Measurements from ENCODE around the gene ZNF747. TPM values are rescaled to one million over a fixed set of nuclear protein-coding genes. Genes with fewer than 3 reads are reported as not detected.

Gene ZNF747
- total RNA-seq, 1 experiment from 2014 or later, result 10.6 TPM

DNA sequence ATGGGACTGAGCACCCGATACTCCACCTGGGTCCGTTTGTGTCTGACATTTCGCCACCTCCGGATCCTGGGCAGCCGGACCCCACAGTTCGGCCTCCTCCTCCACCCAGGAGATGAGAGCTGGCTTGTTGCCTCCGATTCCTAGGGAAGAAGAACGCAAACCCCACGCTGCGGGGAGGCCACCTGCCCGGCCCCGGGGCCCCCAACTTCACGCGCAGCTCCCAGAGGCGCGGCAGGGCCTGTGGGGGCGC, 23.0 kb upstream of the ZNF747 start:
- Histone ChIP-seq H3K4me1 (ENCODE audit: insufficient read depth, low read length, poor library complexity, severe bottlenecking) (no peaks in the 10 kb centered on the region), H3K27ac (ENCODE audit: low read depth, low read length, poor library complexity, severe bottlenecking) (peak overlapping the region; percentile 95), H3K27me3 (replicated peaks; ENCODE audit: insufficient read depth, low read depth, low read length, poor library complexity) (no peaks in the 10 kb centered on the region), H3K4me3 (ENCODE audit: low read depth, low read length, poor library complexity, severe bottlenecking) (peak overlapping the region; percentile 95), H3K36me3 (ENCODE audit: insufficient read depth, low read length, poor library complexity, severe bottlenecking) (peaks cover 33% of the 10 kb centered on the region), H3K9me3 (ENCODE audit: low read depth, low read length, poor library complexity, severe bottlenecking) (no peaks in the 10 kb centered on the region)
- intact Hi-C loops (cut with micrococcal nuclease; ENCODE audit: unreplicated experiment), result no loop called here
- no peak for DNase-seq (ENCODE audit: low spot score)
- no TSS peak for BruUV-seq (replicated peaks)
- TF ChIP-seq, protein P1, sequence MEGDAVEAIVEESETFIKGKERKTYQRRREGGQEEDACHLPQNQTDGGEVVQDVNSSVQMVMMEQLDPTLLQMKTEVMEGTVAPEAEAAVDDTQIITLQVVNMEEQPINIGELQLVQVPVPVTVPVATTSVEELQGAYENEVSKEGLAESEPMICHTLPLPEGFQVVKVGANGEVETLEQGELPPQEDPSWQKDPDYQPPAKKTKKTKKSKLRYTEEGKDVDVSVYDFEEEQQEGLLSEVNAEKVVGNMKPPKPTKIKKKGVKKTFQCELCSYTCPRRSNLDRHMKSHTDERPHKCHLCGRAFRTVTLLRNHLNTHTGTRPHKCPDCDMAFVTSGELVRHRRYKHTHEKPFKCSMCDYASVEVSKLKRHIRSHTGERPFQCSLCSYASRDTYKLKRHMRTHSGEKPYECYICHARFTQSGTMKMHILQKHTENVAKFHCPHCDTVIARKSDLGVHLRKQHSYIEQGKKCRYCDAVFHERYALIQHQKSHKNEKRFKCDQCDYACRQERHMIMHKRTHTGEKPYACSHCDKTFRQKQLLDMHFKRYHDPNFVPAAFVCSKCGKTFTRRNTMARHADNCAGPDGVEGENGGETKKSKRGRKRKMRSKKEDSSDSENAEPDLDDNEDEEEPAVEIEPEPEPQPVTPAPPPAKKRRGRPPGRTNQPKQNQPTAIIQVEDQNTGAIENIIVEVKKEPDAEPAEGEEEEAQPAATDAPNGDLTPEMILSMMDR (conservative IDR thresholded peaks at IDR 0.05; ENCODE audit: low read depth, low read length), result no peak
- TF ChIP-seq EZH2 (IDR thresholded peaks at IDR 0.05; ENCODE audit: borderline replicate concordance, low read depth, low read length, poor library complexity, severe bottlenecking), result no peak
- ChIA-PET POLR2A (ENCODE audit: low non-redundant PET) (no interaction called here), CTCF (no interaction called here)

DNA sequence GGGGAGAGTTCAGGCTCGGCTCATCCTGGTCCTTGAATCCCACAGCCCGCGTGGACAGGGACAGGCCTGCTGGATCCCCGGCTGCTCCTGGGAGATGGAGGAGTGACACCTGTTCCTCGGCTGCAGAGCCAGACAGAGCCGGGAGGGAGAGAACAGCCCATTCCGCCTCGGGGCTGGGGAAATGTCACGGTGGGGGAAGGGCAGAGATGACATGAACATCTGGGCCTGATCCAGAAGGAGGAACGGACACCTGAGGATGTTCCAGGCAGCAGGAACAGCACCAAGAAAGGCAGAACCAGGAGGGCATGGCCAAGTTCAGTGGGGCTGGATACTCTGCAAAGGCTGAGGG, 21.4 kb upstream of the ZNF747 start:
- no peak overlapping the region for H3K4me3 ChIP-seq (ENCODE audit: low read depth, low read length, poor library complexity, severe bottlenecking)
- H3K27ac ChIP-seq (ENCODE audit: low read depth, low read length, poor library complexity, severe bottlenecking), result no peak overlapping the region
- TF ChIP-seq, protein P1 (conservative IDR thresholded peaks at IDR 0.05; ENCODE audit: low read depth, low read length), result no peak
- no peak for TF ChIP-seq EZH2 (IDR thresholded peaks at IDR 0.05; ENCODE audit: borderline replicate concordance, low read depth, low read length, poor library complexity, severe bottlenecking)
- H3K27me3 ChIP-seq (replicated peaks; ENCODE audit: insufficient read depth, low read depth, low read length, poor library complexity), result no peaks in the 10 kb centered on the region
- POLR2A ChIA-PET (ENCODE audit: low non-redundant PET), result no interaction called here
- H3K4me1 ChIP-seq (ENCODE audit: insufficient read depth, low read length, poor library complexity, severe bottlenecking), result no peaks in the 10 kb centered on the region
- DNase-seq (ENCODE audit: low spot score), result no peak
- CTCF ChIA-PET, result no interaction called here
- H3K36me3 ChIP-seq (ENCODE audit: insufficient read depth, low read length, poor library complexity, severe bottlenecking), result peaks cover 33% of the 10 kb centered on the region
- intact Hi-C loops (cut with micrococcal nuclease; ENCODE audit: unreplicated experiment), result no loop called here
- BruUV-seq (replicated peaks), result no TSS peak
- no peaks in the 10 kb centered on the region for H3K9me3 ChIP-seq (ENCODE audit: low read depth, low read length, poor library complexity, severe bottlenecking)

DNA sequence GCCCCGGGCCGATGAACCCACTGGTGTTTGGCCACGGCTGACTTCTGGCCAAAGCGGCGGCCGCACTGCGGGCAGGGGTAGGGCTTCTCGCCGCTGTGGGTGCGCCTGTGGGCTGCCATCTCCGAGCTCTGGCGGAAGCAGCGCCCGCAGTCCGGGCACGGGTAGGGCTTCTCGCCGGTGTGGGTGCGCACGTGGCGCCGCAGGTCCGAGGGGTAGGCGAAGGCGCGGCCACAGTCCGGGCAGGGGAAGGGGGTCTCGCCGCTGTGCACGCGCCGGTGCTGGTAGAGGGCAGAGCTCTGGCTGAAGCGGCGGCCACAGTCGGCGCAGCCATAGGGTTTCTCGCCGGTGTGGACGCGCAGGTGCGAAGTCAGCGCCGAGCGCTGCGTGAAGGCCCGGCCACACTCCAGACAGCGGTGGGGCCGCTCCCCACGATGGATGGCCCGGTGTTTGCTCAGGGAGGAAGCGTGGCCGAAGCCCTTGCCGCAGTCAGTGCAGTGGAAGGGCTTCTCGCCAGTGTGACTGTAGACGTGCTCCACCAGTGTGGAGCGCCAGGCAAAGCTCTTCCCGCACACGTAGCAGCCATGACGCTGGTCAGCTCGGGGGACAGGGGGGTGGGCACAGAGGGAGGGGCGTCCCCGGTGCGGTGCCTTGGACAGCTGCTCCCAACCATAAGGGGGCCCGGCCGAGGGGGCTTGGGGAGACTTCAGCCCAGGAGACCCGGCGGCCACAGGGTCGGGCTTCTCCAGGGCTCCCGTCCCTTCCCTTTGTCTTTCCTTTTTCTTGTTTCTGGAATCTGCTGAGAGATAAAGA, 20.9 kb upstream of the ZNF747 start:
- no peak for DNase-seq (ENCODE audit: low spot score)
- no TSS peak for BruUV-seq (replicated peaks)
- Histone ChIP-seq H3K4me1 (ENCODE audit: insufficient read depth, low read length, poor library complexity, severe bottlenecking) (no peaks in the 10 kb centered on the region), H3K9me3 (ENCODE audit: low read depth, low read length, poor library complexity, severe bottlenecking) (no peaks in the 10 kb centered on the region), H3K27ac (ENCODE audit: low read depth, low read length, poor library complexity, severe bottlenecking) (no peak overlapping the region), H3K4me3 (ENCODE audit: low read depth, low read length, poor library complexity, severe bottlenecking) (no peak overlapping the region), H3K27me3 (replicated peaks; ENCODE audit: insufficient read depth, low read depth, low read length, poor library complexity) (no peaks in the 10 kb centered on the region), H3K36me3 (ENCODE audit: insufficient read depth, low read length, poor library complexity, severe bottlenecking) (peaks cover 33% of the 10 kb centered on the region)
- ChIA-PET POLR2A (ENCODE audit: low non-redundant PET) (no interaction called here), CTCF (no interaction called here)
- intact Hi-C loops (cut with micrococcal nuclease; ENCODE audit: unreplicated experiment), result no loop called here
- TF ChIP-seq, protein P1 (conservative IDR thresholded peaks at IDR 0.05; ENCODE audit: low read depth, low read length), result no peak
- no peak for TF ChIP-seq EZH2 (IDR thresholded peaks at IDR 0.05; ENCODE audit: borderline replicate concordance, low read depth, low read length, poor library complexity, severe bottlenecking)

Data from A673 (cell line).